ENCODE measurements around the gene LRRC59. TPM values are rescaled to one million over a fixed set of nuclear protein-coding genes. Genes with fewer than 3 reads are reported as not detected.

Gene LRRC59
- polyA plus RNA-seq, 6 donors from 2014 or later = 15.4 to 29.2 (median 20.0) TPM

DNA sequence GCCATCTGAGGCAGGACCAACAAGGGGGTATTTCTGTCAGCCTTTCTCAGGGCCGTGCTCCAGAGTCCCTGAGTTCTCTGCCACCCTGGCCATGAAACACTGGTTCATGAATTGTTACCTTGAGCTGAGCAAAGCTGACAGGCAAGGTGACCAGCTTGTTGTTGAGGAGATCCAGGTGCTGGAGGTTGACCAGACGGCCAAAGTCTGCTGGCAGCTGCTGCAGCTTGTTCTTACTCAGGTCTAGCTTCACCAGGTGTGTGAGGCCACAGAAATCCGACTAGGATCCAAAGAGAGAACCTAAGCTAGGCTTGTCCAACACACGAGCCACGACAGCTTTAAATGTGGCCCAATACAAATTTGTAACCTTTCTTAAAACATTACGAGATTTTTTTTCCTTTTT is 4.7 kb downstream of the LRRC59 start:
- DNase-seq (no peak), ATAC-seq (ENCODE audit: low read depth in 2 of 2) (no peak)
- peak overlapping the region in 1 of 6 donors; percentile 84 for H3K27ac Mint-ChIP-seq
- no peak overlapping the region for H3K4me3 Mint-ChIP-seq
- H3K27me3 Mint-ChIP-seq = no peaks in the 10 kb centered on the region
- H3K4me1 Mint-ChIP-seq = peaks cover 28 to 54% (median 34%) of the 10 kb centered on the region in 3 donors
- peaks cover 7 to 24% of the 10 kb centered on the region in 2 donors for H3K36me3 Mint-ChIP-seq
- H3K9me3 Mint-ChIP-seq = no peaks in the 10 kb centered on the region

DNA sequence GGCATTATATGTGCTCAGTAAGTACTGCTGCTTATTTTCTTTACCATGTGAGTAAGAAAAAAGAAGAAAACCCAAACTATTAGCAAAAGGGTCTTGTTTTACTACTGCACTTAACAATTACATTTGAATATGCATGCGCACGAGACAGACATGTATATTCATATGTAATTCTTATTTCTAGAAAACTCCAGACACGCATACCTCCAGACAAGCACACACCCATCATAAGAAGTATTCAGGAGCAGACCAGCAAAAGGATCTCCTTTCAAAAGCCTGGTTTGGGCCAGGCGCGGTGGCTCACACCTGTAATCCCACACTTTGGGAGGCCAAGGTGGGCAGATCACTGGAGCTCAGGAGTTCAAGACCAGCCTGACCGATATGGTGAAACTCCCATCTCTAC is 7.8 kb downstream of the LRRC59 start:
- DNase-seq (no peak), ATAC-seq (ENCODE audit: low read depth in 2 of 2) (no peak)
- Mint-ChIP-seq H3K9me3 (no peaks in the 10 kb centered on the region), H3K4me1 (peaks cover 6 to 31% (median 21%) of the 10 kb centered on the region in 3 donors), H3K4me3 (no peak overlapping the region), H3K36me3 (peaks cover 17 to 46% of the 10 kb centered on the region in 2 donors), H3K27me3 (no peaks in the 10 kb centered on the region), H3K27ac (no peak overlapping the region)

DNA sequence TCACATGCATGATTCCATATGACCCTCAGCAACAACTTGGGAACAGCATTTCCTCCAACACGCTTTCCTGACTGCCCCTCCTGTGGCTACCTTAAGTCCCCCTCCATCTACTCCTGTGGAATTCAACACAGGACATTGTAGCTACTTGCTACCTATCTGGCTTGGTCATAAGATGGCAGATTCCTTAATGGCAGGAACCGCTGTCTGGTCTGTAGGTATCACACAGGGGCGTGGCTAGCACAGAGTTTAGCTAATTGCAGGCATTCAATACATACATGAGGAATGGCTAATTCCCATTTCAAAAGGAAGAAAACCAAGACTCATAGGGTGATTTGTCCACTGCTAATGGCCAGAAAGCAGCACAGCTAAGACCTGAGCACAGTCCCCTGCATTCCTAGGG is 8.6 kb downstream of the LRRC59 start:
- H3K36me3 Mint-ChIP-seq = peaks cover 19 to 41% of the 10 kb centered on the region in 2 donors
- no peaks in the 10 kb centered on the region for H3K9me3 Mint-ChIP-seq
- H3K27me3 Mint-ChIP-seq = no peaks in the 10 kb centered on the region
- H3K27ac Mint-ChIP-seq = peak overlapping the region in 2 of 6 donors; percentile 8 to 30
- DNase-seq = no peak
- no peak overlapping the region for H3K4me3 Mint-ChIP-seq
- H3K4me1 Mint-ChIP-seq = peaks cover 5 to 24% (median 14%) of the 10 kb centered on the region in 3 donors
- ATAC-seq (ENCODE audit: low read depth in 2 of 2) = no peak

DNA sequence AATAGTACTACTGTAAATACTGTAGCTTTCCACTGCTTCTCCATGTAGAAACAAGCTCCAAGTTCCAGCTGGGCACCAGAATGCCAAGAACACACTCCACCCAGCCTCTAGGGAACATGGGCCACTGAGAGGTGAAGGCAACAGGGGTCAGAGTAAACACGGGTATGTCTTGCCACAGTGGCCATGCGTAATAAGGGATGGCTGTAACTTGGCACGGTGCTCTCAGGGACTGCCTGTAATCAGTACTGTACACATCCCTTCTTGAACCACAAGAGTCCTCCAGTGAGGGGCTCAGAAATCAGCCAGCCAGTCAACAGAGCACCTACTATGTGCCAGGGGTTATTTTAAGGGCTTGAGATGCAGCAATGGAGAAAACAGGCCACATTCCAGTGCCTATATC is 10.8 kb downstream of the LRRC59 start:
- ATAC-seq (ENCODE audit: low read depth in 2 of 2) (no peak), DNase-seq (no peak)
- H3K27me3 Mint-ChIP-seq = no peaks in the 10 kb centered on the region
- no peaks in the 10 kb centered on the region for H3K9me3 Mint-ChIP-seq
- H3K4me3 Mint-ChIP-seq = no peak overlapping the region
- peaks cover 2 to 12% (median 5%) of the 10 kb centered on the region in 3 donors for H3K4me1 Mint-ChIP-seq
- H3K27ac Mint-ChIP-seq = peak overlapping the region in 1 of 6 donors; percentile 59
- H3K36me3 Mint-ChIP-seq = peaks cover 23 to 29% of the 10 kb centered on the region in 2 donors

DNA sequence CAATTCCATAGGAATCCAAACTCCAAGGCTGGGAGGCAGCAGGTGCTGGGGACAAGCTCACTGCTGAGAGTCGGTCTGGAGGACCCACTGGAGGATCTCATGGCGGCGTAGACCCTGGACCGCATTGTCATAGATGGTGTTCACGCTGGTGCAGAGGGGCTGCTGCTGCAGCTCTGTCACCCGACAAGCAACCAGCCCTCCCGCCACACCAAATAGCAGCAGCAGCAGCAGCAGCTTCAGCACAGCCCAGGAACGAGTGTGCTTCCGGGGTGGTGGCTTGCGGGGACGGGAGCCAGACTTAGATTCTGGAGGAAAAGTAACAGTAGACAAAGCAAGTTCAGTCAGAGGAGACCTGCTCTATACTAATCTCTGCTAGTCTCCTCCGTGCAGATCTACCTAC is 14.4 kb downstream of the LRRC59 start:
- Mint-ChIP-seq H3K4me1 (peaks cover 0 to 8% (median 0%) of the 10 kb centered on the region in 3 donors), H3K36me3 (peaks cover 19 to 26% of the 10 kb centered on the region in 2 donors), H3K9me3 (no peaks in the 10 kb centered on the region), H3K27me3 (no peaks in the 10 kb centered on the region), H3K4me3 (no peak overlapping the region), H3K27ac (peak overlapping the region in 2 of 6 donors; percentile 19 to 30)
- ATAC-seq (ENCODE audit: low read depth in 2 of 2) (no peak), DNase-seq (no peak)

DNA sequence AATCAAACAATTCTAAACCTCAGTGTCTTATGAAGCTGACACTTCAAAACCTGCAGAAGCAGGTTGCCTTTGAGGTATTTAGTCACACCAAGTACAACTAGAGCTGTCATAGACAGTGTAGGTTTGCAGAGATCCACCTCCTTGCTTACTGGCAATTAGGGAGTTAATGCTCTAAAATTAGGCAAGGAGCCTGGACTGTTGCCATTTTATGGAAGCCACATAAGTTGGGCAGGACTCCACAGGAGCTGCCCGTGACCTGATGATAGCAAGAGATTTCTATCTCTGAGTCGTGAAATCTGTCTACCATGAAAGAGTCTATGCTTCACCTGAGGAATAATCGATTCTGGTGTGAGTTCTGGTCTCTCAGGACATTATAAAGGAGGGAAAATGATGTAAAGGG is 15.4 kb downstream of the LRRC59 start:
- H3K4me3 Mint-ChIP-seq = no peak overlapping the region
- no peaks in the 10 kb centered on the region for H3K27me3 Mint-ChIP-seq
- no peak overlapping the region for H3K27ac Mint-ChIP-seq
- H3K9me3 Mint-ChIP-seq = no peaks in the 10 kb centered on the region
- peaks cover 16 to 19% of the 10 kb centered on the region in 2 donors for H3K36me3 Mint-ChIP-seq
- ATAC-seq (ENCODE audit: low read depth in 2 of 2) (no peak), DNase-seq (no peak)
- H3K4me1 Mint-ChIP-seq = no peaks in the 10 kb centered on the region

DNA sequence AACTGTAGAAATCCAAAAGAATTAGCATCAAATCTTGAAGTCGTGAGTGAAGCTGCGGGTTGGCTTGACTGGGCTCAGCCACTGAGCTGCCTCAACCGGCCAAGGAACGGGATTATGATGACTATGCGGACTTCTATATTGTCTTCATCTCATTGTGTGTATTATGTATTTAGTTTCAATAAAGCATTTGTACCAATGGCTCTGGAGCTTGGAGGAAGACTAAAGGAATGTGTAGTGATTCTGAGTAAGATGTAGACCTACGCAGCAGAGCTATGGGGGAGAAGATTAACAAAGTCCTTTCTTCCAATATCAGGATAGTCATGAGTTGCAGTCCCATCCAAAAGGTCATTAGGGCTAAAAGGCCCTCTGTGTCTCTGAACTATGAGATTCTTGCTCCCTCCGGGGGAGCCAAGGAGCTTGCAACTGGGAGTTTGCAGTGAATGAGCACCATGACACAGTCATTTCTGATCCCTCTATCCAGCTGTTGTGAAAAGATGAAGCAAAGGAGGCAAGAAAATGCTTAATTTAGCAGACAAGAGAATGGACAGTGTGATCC is 16.0 kb downstream of the LRRC59 start:
- peaks cover 10 to 19% of the 10 kb centered on the region in 2 donors for H3K36me3 Mint-ChIP-seq
- ATAC-seq (ENCODE audit: low read depth in 2 of 2) (no peak), DNase-seq (no peak)
- no peaks in the 10 kb centered on the region for H3K4me1 Mint-ChIP-seq
- H3K27me3 Mint-ChIP-seq = no peaks in the 10 kb centered on the region
- peak overlapping the region in 2 of 6 donors; percentile 42 to 69 for H3K27ac Mint-ChIP-seq
- H3K4me3 Mint-ChIP-seq = no peak overlapping the region
- no peaks in the 10 kb centered on the region for H3K9me3 Mint-ChIP-seq

DNA sequence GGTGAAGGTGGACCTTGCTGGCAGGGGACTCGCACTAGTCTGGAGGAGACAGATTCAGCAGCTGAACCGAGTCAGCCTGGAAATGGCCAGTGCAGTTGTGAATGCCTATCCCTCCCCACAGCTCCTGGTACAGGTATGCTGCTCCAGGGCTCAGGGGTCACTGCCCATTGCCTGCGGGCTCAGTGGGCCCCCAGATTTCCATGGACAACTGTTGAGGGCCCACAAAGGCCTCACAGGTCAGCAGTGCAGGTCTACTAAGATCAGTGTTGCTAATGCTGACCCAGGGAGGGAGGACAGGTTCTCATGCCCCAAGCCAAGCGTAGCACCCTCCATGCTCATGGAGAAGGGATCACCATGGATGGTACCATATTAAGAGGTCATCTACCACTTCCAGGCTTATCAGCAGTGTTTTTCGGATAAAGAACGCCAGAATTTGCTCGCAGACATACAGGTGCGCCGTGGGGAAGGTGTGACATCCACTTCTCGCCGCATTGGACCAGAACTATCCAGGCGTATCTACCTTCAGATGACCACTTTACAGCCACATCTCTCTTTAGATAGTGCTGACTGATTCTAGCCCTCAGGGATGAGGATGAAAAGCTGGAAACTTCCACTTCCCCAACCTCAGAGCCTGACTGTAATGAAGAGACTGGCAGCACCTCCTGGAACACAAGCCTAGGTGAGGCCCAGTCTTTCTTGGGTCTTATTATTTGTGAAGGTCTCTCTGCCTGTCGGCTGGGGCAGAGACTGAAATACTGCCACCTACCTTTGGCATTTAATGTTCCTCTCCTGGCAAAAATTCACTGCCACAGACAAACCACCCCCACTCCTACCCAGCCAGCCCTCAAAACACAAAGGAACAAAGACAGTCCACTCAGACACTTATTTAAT is 16.7 kb downstream of the LRRC59 start:
- no peak overlapping the region for H3K27ac Mint-ChIP-seq
- H3K9me3 Mint-ChIP-seq = no peaks in the 10 kb centered on the region
- no peaks in the 10 kb centered on the region for H3K4me1 Mint-ChIP-seq

DNA sequence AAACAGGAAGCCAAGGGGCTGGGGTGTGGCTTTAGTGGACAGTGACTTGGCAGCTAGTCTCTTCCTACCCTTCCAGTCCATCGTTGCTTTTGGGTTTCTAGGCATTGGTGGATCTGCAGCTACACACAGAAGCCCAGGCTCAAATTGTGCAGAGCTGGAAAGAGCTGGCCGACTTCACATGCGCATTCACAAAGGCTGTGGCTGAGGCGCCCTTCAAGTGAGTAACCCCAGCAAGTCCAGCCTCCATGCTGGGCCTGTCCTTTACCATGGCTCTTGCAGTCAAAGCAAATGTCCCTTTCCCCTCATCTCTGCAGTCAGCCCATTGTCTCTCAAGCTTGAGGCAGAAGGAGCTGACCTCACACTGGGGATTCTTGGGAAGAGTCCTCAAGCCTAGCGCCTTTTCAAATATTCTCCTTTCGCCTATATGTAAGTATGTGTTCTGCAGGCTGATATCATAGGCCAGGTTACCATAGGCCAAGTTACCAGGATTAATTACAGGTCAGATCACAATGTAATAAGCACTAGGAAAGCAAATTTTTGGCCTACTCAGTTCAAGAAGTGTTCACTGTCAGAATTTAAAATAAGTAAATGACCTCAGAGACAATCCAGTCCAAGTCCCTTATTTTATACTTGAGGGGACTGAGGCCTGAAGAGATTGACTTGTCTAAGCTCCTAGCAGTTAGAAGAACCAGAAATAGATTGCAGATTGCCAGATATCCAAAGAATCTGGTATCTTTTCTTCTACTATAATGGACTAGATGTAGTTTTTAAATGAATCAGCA is 17.8 kb downstream of the LRRC59 start:
- Mint-ChIP-seq H3K27ac (peak overlapping the region in 1 of 6 donors; percentile 72), H3K4me1 (no peaks in the 10 kb centered on the region), H3K27me3 (no peaks in the 10 kb centered on the region), H3K9me3 (no peaks in the 10 kb centered on the region), H3K4me3 (no peak overlapping the region), H3K36me3 (peaks cover 0 to 9% of the 10 kb centered on the region in 2 donors)
- no peak for DNase-seq
- ATAC-seq (ENCODE audit: low read depth in 2 of 2) = no peak

More for the DNA sequence above, 16.7 kb downstream of the LRRC59 start:
- H3K36me3 Mint-ChIP-seq = peaks cover 9 to 17% of the 10 kb centered on the region in 2 donors
- no peaks in the 10 kb centered on the region for H3K27me3 Mint-ChIP-seq
- no peak overlapping the region for H3K4me3 Mint-ChIP-seq
- ATAC-seq (ENCODE audit: low read depth in 2 of 2) (peak in 1 of 2 donors; percentile 43), DNase-seq (no peak)

DNA sequence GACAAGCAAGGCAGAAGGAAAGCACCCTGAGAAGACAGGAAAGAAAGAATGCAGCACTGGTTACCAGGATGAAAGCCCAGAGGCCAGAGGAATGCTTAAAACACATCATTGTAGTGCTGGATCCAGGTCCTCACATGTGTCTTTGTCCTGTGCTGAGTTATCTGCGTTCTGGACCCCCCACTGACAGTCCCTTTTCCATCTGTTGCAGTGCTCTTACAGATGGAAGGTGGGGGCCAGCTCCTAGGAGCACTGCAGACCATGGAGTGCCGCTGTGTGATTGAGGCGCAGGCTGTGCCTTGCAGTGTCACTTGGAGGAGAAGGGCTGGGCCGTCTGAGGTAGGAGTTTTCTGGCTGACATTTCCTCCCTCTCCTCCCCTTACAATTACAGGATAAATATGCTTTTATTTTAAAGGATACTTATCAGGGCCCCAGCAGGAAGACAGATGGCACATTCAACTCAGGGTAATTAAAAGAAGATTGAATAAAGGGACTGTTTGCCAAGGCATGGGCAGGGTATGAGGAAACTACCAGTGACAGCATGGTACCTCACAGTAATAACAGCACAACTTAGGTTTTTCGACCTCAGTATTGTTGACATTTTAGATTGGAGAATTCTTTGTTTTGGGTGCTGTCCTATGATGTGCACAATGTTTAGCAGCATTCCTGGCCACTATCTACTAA is 21.3 kb downstream of the LRRC59 start:
- Mint-ChIP-seq H3K9me3 (no peaks in the 10 kb centered on the region), H3K27me3 (no peaks in the 10 kb centered on the region), H3K27ac (peak overlapping the region in 1 of 6 donors; percentile 61), H3K4me1 (peaks cover 20 to 26% (median 22%) of the 10 kb centered on the region in 3 donors), H3K4me3 (no peak overlapping the region), H3K36me3 (peaks cover 8 to 11% of the 10 kb centered on the region in 2 donors)
- DNase-seq (no peak), ATAC-seq (ENCODE audit: low read depth in 2 of 2) (no peak)

DNA sequence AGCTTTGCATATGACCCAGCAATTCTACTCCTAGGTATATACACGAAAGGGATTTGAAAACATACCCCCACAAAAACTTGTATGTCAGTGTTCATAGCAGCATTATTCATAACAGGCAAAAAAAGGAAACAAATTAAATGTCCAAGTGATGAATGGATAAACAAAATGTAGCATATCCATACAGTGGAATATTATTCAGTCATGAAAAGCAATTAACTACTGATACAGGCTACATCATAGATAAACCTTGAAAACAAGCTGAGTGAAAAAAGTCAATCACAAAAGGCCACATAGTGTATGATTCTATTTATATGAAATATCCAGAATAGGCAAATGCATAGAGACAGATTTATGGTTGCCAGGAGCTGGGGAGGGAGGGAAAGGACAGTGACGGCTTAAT is 23.6 kb downstream of the LRRC59 start:
- peaks cover 20 to 32% (median 24%) of the 10 kb centered on the region in 3 donors for H3K4me1 Mint-ChIP-seq
- ATAC-seq (ENCODE audit: low read depth in 2 of 2) = no peak
- no peaks in the 10 kb centered on the region for H3K9me3 Mint-ChIP-seq
- no peak for DNase-seq
- peaks cover 8 to 11% of the 10 kb centered on the region in 2 donors for H3K36me3 Mint-ChIP-seq
- peak overlapping the region in 6 of 8 donors; percentile 91 to 100 (median 98) for H3K4me3 Mint-ChIP-seq
- H3K27me3 Mint-ChIP-seq = no peaks in the 10 kb centered on the region
- peak overlapping the region in 2 of 6 donors; percentile 99 to 100 for H3K27ac Mint-ChIP-seq

DNA sequence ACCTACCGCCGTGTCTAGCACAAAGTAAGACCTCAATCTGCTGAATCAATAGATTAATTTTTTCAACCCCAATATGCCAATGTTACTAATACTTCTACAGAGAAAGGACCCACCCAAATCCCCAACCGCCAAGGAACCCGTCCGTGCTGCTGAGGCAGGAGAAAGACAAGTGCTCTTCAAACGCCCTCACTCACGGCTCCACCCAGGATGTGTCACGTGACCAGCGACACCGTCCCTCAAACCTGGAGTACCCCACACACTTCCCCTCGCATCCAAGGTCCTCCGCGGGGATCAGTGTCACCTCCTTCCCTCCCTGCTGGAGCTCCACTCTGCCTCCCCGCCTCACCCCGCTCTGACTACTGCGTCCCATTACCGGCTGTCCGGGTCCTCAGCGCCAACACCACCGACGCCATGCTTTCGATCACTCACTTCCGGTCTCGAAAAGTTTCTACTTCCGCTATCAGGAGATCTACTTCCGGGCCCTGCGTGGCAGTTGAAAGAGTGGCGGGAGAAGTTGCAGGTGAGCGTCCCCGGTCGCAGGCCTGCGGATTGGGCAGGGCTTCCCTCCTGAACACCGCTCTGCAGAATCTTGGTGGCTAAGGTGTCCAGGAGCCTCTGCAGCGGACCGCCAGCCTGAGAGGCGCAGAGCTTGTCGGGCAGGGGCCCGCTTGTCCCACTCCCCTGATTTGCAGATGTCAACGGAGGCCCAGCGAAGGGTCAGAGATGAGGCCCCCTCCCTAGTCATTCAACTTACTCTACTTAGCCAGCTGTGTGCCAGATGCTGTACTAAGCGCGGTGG is 24.4 kb downstream of the LRRC59 start, which contains the start of the genes EME1 and MRPL27:
EME1 (plus strand) TSS at position 472 of the 799 bp plus-strand sequence. CDS start 1,980 bp downstream, outside the sequence.
MRPL27 (minus strand) TSS at position 427 of the 799 bp plus-strand sequence; CDS start at position 413, 14 bp downstream.
- peak within 1 kb of the TSS; percentile 99 to 100 (median 100) for H3K27ac Mint-ChIP-seq
- H3K27me3 Mint-ChIP-seq = no peaks in the 10 kb centered on the region
- H3K4me3 Mint-ChIP-seq = peak within 1 kb of the TSS; percentile 91 to 100 (median 98)
- DNase-seq = peak; percentile 90
- H3K9me3 Mint-ChIP-seq = no peaks in the 10 kb centered on the region
- ATAC-seq (ENCODE audit: low read depth in 2 of 2) = peak; percentile 96
- peaks cover 8 to 13% of the 10 kb centered on the region in 2 donors for H3K36me3 Mint-ChIP-seq
- H3K4me1 Mint-ChIP-seq = peaks cover 20 to 32% (median 24%) of the 10 kb centered on the region in 3 donors

Measured in naive B cell (primary cell).